AG04449 (cell line): ENCODE results near the gene SPTB.

ENCODE experiments used
- CTCF ChIA-PET: fragments of 350-600 bp; formaldehyde crosslinking; extraction: SDS; loops from one replicate; lab custom pipeline; 2021; ENCODE audit warnings: antibody characterized with exemption; lab: Yijun Ruan, JAX
- POLR2A ChIA-PET: fragments of 400-600, 350-600 bp; formaldehyde crosslinking; extraction: SDS; loops from one replicate; lab custom pipeline; 2020; ENCODE audit warnings: antibody characterized with exemption, inconsistent platforms; lab: Yijun Ruan, JAX
- DNase-seq: peaks from one replicate; pipeline ENCODE4 v3.0.0-alpha.2; 2010; ENCODE audit warnings: low read depth, low spot score
- H3K4me3 ChIP-seq: 2 replicates; pipeline ENCODE4 v1.5.1; 2011; ENCODE audit warnings: low read depth, mild to moderate bottlenecking, control low read depth, low read length
- TF ChIP-seq, protein P1 (sequence below): IDR thresholded peaks from one replicate; pipeline ENCODE4 v1.5.1; 2011; ENCODE audit warnings: mild to moderate bottlenecking, moderate library complexity, low read length, control low read depth, inconsistent platforms; ENCODE audit not compliant: insufficient read depth; ENCODE audit errors: missing control alignments

Gene SPTB

GRCh38 chr14:64792871-64793560 lies 86.7 kb downstream of the SPTB start:
- CTCF ChIA-PET = interaction anchor here (0.7 to 9.5 kb wide), 5 partner anchors 8 to 121 kb away, joined by 3 to 100 read pairs (median 5); no protein-coding TSS in a partner anchor
- POLR2A ChIA-PET = no interaction called here
- H3K4me3 ChIP-seq = no peak overlapping the region
- TF ChIP-seq, protein P1, sequence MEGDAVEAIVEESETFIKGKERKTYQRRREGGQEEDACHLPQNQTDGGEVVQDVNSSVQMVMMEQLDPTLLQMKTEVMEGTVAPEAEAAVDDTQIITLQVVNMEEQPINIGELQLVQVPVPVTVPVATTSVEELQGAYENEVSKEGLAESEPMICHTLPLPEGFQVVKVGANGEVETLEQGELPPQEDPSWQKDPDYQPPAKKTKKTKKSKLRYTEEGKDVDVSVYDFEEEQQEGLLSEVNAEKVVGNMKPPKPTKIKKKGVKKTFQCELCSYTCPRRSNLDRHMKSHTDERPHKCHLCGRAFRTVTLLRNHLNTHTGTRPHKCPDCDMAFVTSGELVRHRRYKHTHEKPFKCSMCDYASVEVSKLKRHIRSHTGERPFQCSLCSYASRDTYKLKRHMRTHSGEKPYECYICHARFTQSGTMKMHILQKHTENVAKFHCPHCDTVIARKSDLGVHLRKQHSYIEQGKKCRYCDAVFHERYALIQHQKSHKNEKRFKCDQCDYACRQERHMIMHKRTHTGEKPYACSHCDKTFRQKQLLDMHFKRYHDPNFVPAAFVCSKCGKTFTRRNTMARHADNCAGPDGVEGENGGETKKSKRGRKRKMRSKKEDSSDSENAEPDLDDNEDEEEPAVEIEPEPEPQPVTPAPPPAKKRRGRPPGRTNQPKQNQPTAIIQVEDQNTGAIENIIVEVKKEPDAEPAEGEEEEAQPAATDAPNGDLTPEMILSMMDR = no peak
- DNase-seq = no peak

GRCh38 chr14:64792231-64792630 lies 87.5 kb downstream of the SPTB start:
- no peak overlapping the region for H3K4me3 ChIP-seq
- TF ChIP-seq, protein P1 = no peak
- CTCF ChIA-PET = interaction anchor here (1.1 to 9.5 kb wide), 6 partner anchors 9 to 252 kb away, joined by 3 to 100 read pairs (median 4); no protein-coding TSS in a partner anchor
- POLR2A ChIA-PET = no interaction called here
- DNase-seq = no peak

DNA sequence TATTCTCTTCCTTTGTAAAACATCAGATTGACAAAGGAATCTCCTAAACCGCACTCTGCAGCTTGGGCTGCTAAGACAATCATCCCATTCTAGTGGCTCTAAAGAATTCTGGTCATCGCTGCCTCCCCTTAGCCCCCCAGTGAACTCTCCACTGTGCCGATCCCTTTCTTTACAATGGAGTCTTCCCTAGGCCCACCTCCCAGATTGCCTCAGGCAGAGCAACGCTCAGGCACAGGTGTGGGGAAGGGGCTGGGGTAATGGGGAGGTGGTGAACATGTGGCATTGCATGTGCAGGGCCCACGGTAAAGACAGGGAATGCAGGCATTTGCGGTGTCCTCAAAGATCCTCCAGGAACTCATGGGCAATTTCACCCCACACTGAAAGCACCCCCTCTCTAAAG lies 89.2 kb downstream of the SPTB start:
- TF ChIP-seq, protein P1 = no peak
- no peak for DNase-seq
- ChIA-PET CTCF (interaction anchor here (0.8 to 9.5 kb wide), 7 partner anchors 11 to 102 kb away, joined by 3 to 100 read pairs (median 4); no protein-coding TSS in a partner anchor), POLR2A (no interaction called here)
- H3K4me3 ChIP-seq = no peak overlapping the region

- ChIA-PET POLR2A (no interaction called here), CTCF (interaction anchor here (0.8 to 9.5 kb wide), 6 partner anchors 11 to 103 kb away, joined by 3 to 100 read pairs (median 4); no protein-coding TSS in a partner anchor)
- TF ChIP-seq, protein P1 = no peak
- DNase-seq = no peak
- no peak overlapping the region for H3K4me3 ChIP-seq
Observed at GRCh38 chr14:64789696-64790095, 90.0 kb downstream of the SPTB start.

GRCh38 chr14:64788706-64789105 lies 91.0 kb downstream of the SPTB start:
- POLR2A ChIA-PET = no interaction called here
- TF ChIP-seq, protein P1 = no peak
- peak; percentile 88 for DNase-seq
- CTCF ChIA-PET = interaction anchor here (0.8 to 9.5 kb wide), 6 partner anchors 12 to 104 kb away, joined by 3 to 100 read pairs (median 4); no protein-coding TSS in a partner anchor
- H3K4me3 ChIP-seq = no peak overlapping the region

DNA sequence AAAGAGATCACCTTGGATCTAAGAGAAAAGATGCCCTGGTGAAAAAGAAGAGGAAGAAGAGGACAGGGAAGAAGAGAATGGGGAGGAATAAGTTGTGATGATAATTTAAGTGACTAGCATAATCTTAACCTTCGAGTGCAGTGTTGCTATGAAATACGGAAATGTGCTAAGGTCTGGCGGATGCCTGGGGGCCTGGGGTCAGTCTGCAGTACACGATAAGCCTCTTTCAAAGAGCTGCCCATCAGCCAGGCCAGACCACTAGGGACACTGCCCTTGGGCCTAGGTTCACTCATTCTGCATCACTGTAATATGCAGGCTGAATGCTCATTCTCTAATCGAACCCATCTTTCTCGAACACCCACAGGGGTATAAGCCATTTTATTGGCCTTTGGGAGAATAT lies 92.1 kb downstream of the SPTB start:
- DNase-seq = no peak
- H3K4me3 ChIP-seq = no peak overlapping the region
- POLR2A ChIA-PET = no interaction called here
- CTCF ChIA-PET = interaction anchor here (0.8 to 9.5 kb wide), 6 partner anchors 14 to 104 kb away, joined by 3 to 100 read pairs (median 4); no protein-coding TSS in a partner anchor
- TF ChIP-seq, protein P1 = no peak
